Fibroblast of peridontal ligament (primary cell): ENCODE measurements around the gene LAYN.

ENCODE experiments used
- DNase-seq: peaks from one replicate; pipeline ENCODE4 v3.0.0-alpha.2; 2010; ENCODE audit errors: extremely low read depth

The LAYN gene

DNA sequence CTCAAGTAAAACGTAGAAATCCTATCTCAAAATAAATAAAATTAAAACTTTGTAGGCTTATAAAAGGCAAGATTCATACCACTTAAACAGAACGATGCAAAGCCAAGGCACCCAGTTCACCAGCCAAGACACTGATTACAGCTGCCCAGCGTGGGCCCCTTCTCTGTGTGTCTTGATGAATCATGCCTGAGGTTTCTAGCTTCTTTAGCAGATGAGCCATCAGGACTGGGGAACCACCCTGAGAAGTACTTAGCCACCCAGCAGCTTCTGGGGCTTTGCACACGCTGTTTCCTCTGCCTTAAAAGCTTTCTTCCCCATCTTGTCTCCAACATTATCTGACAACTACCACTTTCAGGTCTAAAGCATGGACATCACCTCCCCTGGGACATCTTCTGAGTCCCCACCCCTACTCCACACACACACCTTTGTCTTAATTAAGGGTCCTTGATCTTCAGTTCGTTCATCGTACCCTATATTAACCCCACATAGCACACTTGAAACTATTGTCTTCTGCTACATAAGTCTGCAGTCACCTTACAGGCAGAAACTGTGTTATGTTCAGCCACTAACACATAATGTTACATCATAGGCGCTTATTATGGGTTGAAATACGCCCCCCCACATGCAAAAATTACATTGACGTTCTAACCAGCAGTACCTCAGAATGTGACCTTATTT lies 8.7 kb upstream of the LAYN start:
- peak; percentile 93 for DNase-seq

GRCh38 chr11:111532365-111532709 lies 8.2 kb upstream of the LAYN start:
- no peak for DNase-seq

DNA sequence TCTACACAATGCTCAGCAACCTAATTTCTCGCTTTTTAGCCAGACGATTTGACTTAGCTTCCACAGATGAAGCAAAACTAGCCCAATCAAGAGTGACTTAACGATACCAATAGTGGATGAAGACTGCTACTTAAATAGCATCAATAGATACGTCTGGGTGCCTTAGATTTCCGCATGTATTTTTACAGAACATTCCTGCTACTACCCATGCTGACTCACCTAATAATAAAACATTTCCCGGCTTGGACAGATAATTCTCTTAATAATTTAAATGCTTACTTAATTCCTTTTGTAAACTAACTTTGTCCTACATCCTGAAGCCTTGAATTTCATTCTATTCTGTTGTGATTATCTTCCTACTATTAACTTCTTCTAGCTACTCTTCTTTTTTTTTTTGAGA lies 5.2 kb upstream of the LAYN start:
- DNase-seq: no peak

DNA sequence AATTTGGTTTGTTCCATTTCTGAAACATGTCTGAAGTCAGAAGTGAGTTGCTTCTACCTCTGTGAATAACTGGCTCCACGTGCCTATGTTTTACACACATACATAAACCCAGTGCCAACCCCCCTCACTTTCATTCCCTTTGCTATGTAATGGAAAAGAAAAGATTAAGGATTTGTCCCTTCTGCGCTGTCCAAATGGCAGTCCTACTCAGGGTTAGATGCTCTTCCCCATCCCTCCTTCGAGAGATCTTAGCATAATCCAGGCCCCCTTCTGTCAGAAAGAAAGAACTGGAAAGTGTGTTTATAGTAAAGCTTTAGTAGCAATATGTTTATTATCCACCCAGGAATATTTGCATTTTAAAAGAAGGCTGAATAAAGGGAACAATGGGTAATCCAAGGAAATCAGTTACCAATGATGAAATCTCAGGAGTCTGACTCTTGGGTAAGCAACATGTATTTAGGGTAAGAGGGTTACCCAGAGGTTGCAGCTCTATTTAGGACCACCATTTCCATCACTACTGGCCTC lies 3.1 kb upstream of the LAYN start:
- DNase-seq: no peak

GRCh38 chr11:111538407-111539114 lies 2.0 kb upstream of the LAYN start:
- no peak for DNase-seq

DNA sequence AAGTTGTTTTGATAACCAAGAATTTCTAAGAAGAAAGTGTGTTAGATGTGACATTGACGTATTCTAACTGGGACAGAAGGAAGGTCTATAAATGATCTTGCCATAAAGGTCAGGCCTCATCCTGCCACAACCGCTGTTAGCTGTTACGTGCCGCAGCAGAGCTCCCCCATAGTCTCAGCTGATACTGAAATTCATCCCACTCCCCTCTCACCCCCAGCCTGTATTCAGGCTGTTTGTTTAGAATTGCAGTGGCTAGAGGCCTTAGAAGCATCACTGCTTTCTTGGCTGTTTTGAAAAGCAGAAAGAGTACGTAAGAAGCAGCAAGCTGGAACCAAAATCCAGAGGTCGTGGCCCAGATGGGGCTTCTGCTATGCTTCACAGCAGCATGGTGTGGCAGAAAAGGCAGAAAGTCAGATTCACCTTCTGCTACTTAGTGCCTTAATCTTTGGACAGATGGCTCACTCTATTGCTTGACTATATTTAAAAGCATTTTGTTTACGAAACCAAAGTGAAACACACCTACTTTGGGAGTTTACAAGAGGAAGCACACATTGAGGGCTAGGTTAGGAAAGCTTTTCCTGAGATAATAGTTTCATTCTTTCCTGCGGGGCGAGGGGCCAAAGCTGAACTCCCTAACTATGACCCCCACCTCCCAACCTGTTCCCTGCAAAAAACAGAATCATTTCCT lies 950 bp upstream of the LAYN start:
- no peak for DNase-seq

DNA sequence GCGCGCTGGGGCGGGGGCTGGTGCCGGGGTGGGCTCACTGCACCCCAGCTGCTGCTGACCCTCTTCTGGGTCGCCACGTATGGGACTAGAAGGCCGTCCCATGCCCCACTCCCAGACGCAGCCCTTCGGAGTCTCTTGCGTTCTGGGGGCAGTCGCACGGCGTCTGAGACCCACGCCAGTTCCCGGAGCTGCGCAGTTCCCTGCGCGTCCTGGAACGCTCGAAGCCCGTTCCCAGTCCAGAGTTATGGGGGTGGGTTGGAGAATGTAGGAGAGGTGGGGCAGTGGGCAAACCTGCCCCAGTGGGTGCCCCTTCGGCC lies 375 bp downstream of the LAYN start:
- no peak for DNase-seq

GRCh38 chr11:111541254-111542061 lies 938 bp downstream of the LAYN start:
- peak; percentile 84 for DNase-seq

DNA sequence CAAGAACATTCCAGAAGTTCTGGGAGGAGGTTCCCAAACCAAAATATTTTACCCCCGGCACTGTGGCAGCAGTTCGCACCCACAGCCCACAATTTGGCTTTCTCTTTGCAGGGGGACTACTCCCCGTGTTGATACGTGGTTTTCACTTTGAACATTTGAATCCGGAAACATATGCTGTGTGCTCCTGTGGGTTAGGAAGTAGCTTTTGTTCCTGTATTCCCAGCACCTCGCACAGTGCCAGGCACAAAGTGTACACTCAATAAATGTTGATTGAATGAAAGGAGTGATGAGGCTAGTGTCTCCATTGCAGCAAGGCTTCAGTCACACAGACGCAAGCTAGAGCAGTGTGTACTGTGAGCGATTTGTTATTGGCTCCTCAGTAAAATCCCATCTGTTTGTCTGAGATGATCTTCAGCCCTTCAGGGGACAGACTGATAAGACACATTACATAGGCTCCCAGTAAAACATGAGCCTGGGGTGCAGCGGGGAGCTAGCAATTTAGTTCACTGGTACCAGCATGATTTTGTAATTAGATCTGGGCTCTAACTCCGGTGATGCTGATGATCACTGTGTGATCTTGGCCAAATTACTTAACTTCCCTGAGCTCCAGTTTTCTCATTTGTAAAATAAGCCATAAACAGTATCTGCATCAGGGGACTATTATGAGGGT lies 2.2 kb downstream of the LAYN start:
- DNase-seq: no peak

DNA sequence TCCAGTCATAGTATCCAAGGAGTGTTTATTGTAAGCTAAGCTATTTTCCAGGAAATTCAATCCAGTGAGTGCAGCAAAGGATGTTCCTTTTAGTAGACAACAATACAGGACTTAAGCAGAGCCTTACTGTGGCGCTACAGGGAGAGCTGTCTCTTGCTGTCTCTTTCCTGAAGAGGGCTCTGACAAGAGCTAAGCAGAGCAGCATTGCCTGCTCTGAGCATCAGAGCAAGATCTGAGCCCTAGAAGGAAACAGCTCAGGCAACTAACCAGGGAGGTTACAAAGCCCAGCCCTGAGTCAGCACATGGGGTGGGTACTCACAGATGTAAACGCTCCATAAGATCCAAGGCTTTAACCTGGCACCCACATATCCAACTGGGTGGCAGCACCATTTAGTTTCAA lies 8.0 kb downstream of the LAYN start:
- DNase-seq: no peak

DNA sequence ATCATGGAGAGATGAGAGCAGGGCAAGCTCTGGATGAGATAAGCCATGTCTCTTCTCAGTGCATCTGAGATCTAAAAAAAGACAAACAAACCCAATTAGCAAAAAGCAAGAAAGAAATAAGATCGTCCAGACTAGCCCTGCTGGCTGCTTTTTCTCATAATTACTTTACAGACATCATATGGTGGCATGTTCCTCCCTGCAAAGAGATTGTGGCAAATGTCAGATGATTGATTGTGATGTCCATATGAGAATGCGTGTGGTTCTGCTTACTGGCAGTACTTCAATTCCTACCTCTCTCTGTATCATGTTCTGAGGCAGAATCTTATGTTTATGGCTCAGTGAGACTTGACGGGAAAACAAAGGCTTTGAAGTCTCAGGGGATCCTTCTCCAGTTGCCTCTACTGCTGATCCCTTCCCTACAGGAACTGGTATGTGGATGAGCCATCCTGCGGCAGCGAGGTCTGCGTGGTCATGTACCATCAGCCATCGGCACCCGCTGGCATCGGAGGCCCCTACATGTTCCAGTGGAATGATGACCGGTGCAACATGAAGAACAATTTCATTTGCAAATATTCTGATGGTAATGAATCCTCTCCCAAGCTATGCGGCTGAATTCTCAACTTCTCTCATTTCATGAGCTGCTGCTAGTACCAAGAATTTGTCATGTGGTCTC lies 8.8 kb downstream of the LAYN start:
- peak; percentile 55 for DNase-seq

DNA sequence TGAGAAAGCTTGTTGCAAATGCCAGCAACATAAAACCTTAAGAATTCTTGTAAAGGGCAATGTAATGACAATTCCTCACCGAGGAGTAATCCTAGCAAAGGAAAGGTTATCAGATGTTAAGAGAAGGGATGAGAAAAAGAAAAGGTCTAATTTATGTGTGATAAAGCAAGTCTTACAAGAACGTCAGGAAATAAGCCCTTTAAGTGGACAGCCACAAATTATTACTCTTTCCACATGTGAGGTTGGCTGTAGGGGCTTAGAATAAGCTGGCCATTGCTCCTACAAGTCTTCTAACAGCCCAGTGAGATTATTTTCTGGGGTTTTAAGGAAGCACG lies 9.3 kb downstream of the LAYN start:
- DNase-seq: no peak

DNA sequence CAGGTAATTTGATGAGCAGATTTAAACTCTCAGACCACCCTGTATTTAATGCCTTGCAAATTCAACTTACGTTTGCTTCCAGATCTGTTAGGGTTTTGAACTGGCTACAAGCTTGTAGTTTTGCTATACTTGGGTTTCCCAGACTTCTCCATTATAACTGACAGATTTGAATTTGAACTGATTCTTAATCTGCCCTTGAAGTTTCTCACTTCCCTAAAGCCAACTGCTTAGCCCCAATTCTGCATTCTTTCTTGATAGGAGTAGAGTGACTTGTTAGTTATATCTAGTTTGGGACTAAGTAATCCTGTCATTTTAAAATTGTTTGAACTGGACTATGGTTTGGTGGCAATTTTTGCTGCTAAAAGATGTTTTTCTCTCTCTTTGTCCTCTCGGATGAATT lies 9.7 kb downstream of the LAYN start:
- no peak for DNase-seq

GRCh38 chr11:111554532-111554931 lies 14.0 kb downstream of the LAYN start:
- DNase-seq: no peak

DNA sequence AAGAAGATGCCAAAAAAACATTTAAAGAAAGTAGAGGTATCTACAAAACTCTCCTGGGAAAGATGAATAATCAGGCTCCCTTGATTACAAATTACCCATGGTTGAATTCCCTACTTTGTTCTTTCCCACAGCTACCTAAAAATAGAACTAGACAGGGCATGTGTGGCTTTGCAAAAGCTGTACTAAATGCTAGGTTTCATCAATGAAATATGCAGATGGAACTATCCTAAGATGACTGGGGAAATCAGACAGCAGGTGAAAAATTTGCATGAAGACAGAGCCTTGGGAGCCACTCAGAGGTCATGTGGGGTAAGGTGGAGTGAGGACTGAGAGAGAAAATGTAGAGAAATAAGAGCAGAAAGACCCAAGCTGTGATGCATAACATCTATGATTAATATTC lies 14.7 kb downstream of the LAYN start:
- DNase-seq: peak; percentile 65

DNA sequence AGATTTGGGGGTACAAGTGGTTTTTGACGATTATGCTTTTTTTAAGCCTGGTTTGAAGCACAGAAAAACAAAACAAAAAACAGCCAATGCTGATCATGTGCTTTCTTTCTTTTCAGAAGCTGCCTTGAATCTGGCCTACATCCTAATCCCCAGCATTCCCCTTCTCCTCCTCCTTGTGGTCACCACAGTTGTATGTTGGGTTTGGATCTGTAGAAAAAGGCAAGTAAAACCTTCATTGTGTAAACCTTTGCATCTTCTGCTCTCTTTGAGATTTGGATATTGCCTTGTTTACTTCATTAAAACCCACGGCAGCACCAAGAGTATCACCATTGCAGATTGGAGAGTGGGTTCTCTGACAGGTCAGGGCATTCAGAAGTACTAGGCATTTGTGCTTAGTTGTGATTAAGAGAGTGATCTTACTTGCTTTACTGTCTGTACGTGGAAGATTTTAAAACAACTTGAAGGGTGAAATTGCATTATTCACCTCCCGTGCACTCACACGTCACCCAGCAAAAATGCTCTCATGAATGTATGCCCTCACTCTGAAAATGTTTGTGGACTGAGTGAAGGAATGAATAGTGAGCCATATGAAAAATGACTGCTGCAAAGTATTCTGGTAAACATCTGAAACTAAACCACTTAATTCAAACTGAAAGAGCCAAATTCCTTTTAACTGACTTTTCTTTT lies 17.0 kb downstream of the LAYN start:
- DNase-seq: peak; percentile 99

DNA sequence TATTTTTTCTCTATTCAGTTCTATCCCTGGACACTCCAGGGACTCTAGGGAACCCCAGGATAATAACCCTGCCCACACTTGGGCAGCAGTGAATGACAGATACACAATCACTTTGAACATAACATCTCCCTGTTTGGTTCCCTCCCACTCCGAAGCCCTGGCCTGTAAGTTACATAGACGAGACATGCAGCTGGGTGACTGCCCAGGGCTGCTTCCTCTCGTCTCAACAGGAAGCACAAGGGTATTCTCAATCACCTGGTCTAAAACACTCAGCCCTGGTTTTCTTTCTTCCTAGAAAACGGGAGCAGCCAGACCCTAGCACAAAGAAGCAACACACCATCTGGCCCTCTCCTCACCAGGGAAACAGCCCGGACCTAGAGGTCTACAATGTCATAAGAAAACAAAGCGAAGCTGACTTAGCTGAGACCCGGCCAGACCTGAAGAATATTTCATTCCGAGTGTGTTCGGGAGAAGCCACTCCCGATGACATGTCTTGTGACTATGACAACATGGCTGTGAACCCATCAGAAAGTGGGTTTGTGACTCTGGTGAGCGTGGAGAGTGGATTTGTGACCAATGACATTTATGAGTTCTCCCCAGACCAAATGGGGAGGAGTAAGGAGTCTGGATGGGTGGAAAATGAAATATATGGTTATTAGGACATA lies 19.4 kb downstream of the LAYN start:
- DNase-seq: no peak

DNA sequence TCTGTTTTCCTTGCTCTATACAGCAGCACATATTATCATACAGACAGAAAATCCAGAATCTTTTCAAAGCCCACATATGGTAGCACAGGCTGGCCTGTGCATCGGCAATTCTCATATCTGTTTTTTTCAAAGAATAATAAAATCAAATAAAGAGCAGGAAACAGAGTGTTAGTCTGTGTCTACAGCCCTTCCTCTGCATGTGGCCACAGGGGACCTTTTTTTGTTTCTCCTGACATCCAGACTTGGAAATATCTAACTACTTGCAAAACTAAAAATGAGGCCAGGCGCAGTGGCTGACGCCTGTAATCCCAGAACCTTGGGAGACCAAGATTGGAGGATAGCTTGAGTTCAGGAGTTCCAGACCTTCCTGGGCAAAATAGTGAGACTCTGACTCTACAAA lies 20.3 kb downstream of the LAYN start:
- DNase-seq: no peak

DNA sequence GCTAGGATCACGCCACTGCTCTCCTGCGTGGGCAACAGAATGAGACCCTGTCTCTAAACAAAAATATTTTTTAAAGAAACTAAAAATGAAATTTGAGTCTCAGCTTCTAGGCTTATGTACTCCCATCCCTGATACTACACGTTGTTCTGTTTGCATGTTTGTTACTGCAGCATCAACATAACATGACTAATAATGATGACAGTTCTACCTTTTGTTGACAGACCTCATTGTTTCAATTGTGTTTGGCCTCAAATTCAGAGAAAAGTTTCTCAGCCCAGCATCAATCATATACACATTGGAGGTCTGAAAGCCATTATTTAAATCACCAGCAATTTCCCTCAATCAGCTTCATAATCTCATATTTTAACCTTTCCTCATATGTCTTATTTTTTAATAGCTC lies 20.8 kb downstream of the LAYN start:
- DNase-seq: no peak

- peak; percentile 96 for DNase-seq
Observed at GRCh38 chr11:111561791-111562325, 21.3 kb downstream of the LAYN start.
